ENCODE data around the gene OR2A5.

DNA sequence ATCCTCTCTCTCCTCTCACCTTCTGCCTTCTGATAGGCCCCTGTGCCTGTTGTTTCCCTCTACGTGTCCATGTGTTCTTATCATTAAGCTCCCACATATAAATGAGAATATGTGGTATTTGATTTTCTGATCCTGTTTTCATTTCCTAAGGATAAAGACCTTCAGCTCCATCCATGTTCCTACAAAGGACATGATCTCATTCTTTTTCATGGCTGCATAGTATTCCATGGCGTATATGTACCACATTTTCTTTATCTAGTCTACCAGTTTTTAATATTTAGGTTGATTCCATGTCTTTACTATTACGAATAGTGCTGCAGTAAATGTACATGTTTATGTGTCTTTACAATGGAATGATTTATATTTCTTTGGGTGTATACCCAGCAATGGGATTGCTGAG is 41.9 kb downstream of the OR2A5 start:
- TF ChIP-seq EZH2phosphoT487 (conservative IDR thresholded peaks at IDR 0.05; ENCODE audit: low read length) (no peak), CTCF (IDR thresholded peaks at IDR 0.05; ENCODE audit: insufficient read depth, low read length, poor library complexity, severe bottlenecking) (no peak)
